Keratinocyte (primary cell): Measurements from ENCODE around the gene TNFRSF11A.

Experiments used
- EZH2 ChIP-seq: IDR thresholded peaks from one replicate; pipeline ENCODE4 v1.6.1; 2012; ENCODE audit warnings: inconsistent platforms, mild to moderate bottlenecking, low read length, moderate library complexity
- TF ChIP-seq, protein P1 (sequence below), 3 experiments: IDR thresholded peaks in 1 of 3; conservative IDR thresholded peaks in 1 of 3; optimal IDR thresholded peaks in 1 of 3; 2 replicates in 2 of 3; 3 replicates in 1 of 3; pipeline versions ENCODE3 to v1.5.1; 2011; ENCODE audit warnings: low read length in 3 of 3, mild to moderate bottlenecking in 3 of 3, moderate library complexity in 2 of 3, control low read depth in 1 of 3, inconsistent platforms in 1 of 3; ENCODE audit not compliant: insufficient read depth in 2 of 3; ENCODE audit errors: extremely low read depth in 1 of 3

- TF ChIP-seq EZH2: no peak
- TF ChIP-seq, protein P1, sequence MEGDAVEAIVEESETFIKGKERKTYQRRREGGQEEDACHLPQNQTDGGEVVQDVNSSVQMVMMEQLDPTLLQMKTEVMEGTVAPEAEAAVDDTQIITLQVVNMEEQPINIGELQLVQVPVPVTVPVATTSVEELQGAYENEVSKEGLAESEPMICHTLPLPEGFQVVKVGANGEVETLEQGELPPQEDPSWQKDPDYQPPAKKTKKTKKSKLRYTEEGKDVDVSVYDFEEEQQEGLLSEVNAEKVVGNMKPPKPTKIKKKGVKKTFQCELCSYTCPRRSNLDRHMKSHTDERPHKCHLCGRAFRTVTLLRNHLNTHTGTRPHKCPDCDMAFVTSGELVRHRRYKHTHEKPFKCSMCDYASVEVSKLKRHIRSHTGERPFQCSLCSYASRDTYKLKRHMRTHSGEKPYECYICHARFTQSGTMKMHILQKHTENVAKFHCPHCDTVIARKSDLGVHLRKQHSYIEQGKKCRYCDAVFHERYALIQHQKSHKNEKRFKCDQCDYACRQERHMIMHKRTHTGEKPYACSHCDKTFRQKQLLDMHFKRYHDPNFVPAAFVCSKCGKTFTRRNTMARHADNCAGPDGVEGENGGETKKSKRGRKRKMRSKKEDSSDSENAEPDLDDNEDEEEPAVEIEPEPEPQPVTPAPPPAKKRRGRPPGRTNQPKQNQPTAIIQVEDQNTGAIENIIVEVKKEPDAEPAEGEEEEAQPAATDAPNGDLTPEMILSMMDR (optimal IDR thresholded peaks at IDR 0.05 in 1 of 3, IDR thresholded peaks at IDR 0.05 in 1 of 3, conservative IDR thresholded peaks at IDR 0.05 in 1 of 3; ENCODE audit: extremely low read depth in 1 of 3, insufficient read depth in 2 of 3, low read length in 3 of 3): no peak
These were observed 2.9 kb downstream of the TNFRSF11A start for GRCh38 chr18:62327977-62328376.
